Measurements from ENCODE around the gene TRPM3.

Gene TRPM3

DNA sequence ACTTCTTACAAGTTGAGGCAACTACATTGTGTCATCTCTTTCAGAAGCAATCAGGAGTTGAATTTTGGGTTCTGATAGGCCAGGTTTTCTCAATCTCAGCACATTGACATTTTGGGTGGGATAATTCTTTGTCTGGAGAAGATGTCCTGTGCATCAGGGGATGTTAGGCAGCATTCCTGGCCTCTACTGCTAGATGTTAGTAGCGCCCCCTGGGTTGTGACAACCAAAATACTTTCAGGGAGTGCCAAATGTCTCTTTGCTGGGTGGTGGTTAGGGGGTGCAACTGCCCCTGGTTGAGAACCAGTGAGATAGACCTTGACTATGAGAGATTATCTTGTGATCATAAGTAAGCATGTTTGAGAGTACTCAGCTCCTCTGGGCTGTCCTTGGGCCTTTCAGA lies 542.7 kb downstream of the TRPM3 start:
- no peaks in the 10 kb centered on the region for H3K79me2 ChIP-seq (ENCODE audit: low read length)
- H3K4me1 ChIP-seq (ENCODE audit: low read length): no peaks in the 10 kb centered on the region
- H3K4me3 ChIP-seq (ENCODE audit: low read length): no peak overlapping the region
- H3K4me2 ChIP-seq (ENCODE audit: low read length): no peak overlapping the region
- no peak overlapping the region for H3K27ac ChIP-seq (ENCODE audit: low read length)
- H2AFZ ChIP-seq (ENCODE audit: low read depth, low read length): no peak overlapping the region
- H4K20me1 ChIP-seq (ENCODE audit: insufficient read depth, low read length): no peaks in the 10 kb centered on the region
- H3K27me3 ChIP-seq (ENCODE audit: low read depth, low read length): peaks cover 20% of the 10 kb centered on the region
- TF ChIP-seq, protein P1, sequence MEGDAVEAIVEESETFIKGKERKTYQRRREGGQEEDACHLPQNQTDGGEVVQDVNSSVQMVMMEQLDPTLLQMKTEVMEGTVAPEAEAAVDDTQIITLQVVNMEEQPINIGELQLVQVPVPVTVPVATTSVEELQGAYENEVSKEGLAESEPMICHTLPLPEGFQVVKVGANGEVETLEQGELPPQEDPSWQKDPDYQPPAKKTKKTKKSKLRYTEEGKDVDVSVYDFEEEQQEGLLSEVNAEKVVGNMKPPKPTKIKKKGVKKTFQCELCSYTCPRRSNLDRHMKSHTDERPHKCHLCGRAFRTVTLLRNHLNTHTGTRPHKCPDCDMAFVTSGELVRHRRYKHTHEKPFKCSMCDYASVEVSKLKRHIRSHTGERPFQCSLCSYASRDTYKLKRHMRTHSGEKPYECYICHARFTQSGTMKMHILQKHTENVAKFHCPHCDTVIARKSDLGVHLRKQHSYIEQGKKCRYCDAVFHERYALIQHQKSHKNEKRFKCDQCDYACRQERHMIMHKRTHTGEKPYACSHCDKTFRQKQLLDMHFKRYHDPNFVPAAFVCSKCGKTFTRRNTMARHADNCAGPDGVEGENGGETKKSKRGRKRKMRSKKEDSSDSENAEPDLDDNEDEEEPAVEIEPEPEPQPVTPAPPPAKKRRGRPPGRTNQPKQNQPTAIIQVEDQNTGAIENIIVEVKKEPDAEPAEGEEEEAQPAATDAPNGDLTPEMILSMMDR (IDR thresholded peaks at IDR 0.05; ENCODE audit: low read depth, low read length): peak; percentile 49
- no peak for TF ChIP-seq EZH2phosphoT487 (IDR thresholded peaks at IDR 0.05; ENCODE audit: low read depth)
- H3K9me3 ChIP-seq (ENCODE audit: insufficient read depth, low read length): no peaks in the 10 kb centered on the region
- no peaks in the 10 kb centered on the region for H3K36me3 ChIP-seq (replicated peaks; ENCODE audit: low read depth, low read length)
- no peak overlapping the region for H3K9ac ChIP-seq (ENCODE audit: low read length)

DNA sequence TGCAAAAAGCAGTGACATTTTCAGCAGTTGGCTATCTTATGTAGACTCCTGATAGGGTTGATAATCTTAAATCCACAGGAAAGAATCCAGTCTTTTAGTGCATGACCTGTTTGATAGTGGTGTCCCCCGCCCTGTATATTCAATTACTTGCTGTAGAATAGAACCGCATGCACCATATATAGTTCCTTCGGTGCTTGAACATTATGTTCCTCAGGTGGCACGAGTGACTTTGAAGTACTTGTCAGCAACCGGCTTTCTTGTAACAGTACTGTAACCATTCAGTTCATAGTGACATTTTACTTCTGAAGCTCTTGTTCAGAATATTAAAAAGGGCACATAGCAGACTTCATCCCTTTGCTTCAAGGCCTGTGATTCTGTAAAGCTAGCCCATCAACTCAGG lies 543.8 kb downstream of the TRPM3 start:
- Histone ChIP-seq H3K27me3 (ENCODE audit: low read depth, low read length) (peaks cover 14% of the 10 kb centered on the region), H3K36me3 (replicated peaks; ENCODE audit: low read depth, low read length) (no peaks in the 10 kb centered on the region), H3K9ac (ENCODE audit: low read length) (no peak overlapping the region), H3K4me3 (ENCODE audit: low read length) (no peak overlapping the region), H3K27ac (ENCODE audit: low read length) (no peak overlapping the region), H2AFZ (ENCODE audit: low read depth, low read length) (no peak overlapping the region), H3K4me1 (ENCODE audit: low read length) (no peaks in the 10 kb centered on the region), H3K4me2 (ENCODE audit: low read length) (no peak overlapping the region), H3K9me3 (ENCODE audit: insufficient read depth, low read length) (no peaks in the 10 kb centered on the region), H4K20me1 (ENCODE audit: insufficient read depth, low read length) (no peaks in the 10 kb centered on the region), H3K79me2 (ENCODE audit: low read length) (no peaks in the 10 kb centered on the region)
- no peak for TF ChIP-seq EZH2phosphoT487 (IDR thresholded peaks at IDR 0.05; ENCODE audit: low read depth)
- TF ChIP-seq, protein P1 (IDR thresholded peaks at IDR 0.05; ENCODE audit: low read depth, low read length): no peak

DNA sequence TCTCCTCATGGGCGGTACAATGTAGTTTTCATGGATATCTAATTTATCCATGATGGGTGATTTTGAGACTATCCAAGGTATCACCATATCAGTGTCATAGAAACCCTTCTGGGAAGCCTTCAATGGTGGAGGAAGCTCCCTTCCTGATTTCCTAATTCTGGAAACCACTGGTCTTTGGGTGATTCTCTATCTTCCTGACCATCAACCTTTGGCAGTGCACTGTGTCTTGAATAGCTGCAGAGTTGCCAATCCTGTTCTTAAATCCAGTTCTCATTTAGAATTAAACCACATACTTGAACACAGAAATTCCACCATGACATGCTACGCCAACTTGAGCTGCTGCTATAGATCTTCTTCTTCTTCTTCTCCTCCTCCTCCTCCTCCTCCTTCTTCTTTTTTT lies 545.3 kb downstream of the TRPM3 start:
- Histone ChIP-seq H3K9ac (ENCODE audit: low read length) (no peak overlapping the region), H3K4me3 (ENCODE audit: low read length) (no peak overlapping the region), H3K9me3 (ENCODE audit: insufficient read depth, low read length) (no peaks in the 10 kb centered on the region), H4K20me1 (ENCODE audit: insufficient read depth, low read length) (no peaks in the 10 kb centered on the region), H3K4me2 (ENCODE audit: low read length) (no peak overlapping the region), H3K27ac (ENCODE audit: low read length) (no peak overlapping the region), H3K27me3 (ENCODE audit: low read depth, low read length) (peaks cover 11% of the 10 kb centered on the region), H2AFZ (ENCODE audit: low read depth, low read length) (no peak overlapping the region), H3K4me1 (ENCODE audit: low read length) (no peaks in the 10 kb centered on the region), H3K36me3 (replicated peaks; ENCODE audit: low read depth, low read length) (no peaks in the 10 kb centered on the region), H3K79me2 (ENCODE audit: low read length) (no peaks in the 10 kb centered on the region)
- TF ChIP-seq, protein P1 (IDR thresholded peaks at IDR 0.05; ENCODE audit: low read depth, low read length): no peak
- no peak for TF ChIP-seq EZH2phosphoT487 (IDR thresholded peaks at IDR 0.05; ENCODE audit: low read depth)

DNA sequence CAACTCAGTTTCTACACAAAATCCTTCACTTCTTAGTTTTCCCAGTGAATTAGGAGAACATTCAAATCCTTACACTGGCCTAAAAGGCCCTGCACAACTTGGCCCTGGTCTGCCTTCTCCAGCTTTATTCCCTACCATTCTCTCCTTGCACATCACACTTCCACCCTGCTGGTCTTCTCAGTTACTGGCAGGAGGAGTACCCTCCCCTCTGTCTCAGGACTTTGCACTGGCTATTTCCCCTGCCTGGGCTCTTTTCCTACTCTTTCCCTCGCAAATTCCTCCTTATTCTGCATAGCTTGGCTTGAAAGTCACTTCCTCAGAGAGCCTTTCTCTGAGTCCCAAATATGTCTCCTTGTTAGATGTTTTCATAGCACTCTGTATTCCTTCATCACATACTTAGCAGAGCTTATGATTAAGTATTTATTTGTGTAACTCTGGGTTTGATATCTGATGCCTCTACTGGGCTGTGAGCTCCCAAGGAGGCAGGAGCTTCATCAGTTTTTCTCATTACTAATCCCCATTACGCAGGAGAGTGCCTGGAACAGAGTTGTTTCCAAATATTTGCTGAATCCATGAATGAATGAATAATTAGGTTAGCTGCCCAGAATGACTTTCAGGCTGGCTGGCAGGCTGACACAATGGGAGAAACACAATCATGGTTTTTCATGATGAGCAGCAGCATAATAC lies 547.1 kb downstream of the TRPM3 start:
- Histone ChIP-seq H3K27me3 (ENCODE audit: low read depth, low read length) (peaks cover 9% of the 10 kb centered on the region), H3K4me2 (ENCODE audit: low read length) (no peak overlapping the region), H3K9me3 (ENCODE audit: insufficient read depth, low read length) (no peaks in the 10 kb centered on the region), H3K79me2 (ENCODE audit: low read length) (no peaks in the 10 kb centered on the region), H2AFZ (ENCODE audit: low read depth, low read length) (no peak overlapping the region), H3K27ac (ENCODE audit: low read length) (no peak overlapping the region), H4K20me1 (ENCODE audit: insufficient read depth, low read length) (no peaks in the 10 kb centered on the region), H3K4me3 (ENCODE audit: low read length) (no peak overlapping the region), H3K9ac (ENCODE audit: low read length) (no peak overlapping the region), H3K36me3 (replicated peaks; ENCODE audit: low read depth, low read length) (no peaks in the 10 kb centered on the region), H3K4me1 (ENCODE audit: low read length) (no peaks in the 10 kb centered on the region)
- TF ChIP-seq, protein P1 (IDR thresholded peaks at IDR 0.05; ENCODE audit: low read depth, low read length): no peak
- TF ChIP-seq EZH2phosphoT487 (IDR thresholded peaks at IDR 0.05; ENCODE audit: low read depth): no peak

All from OCI-LY3 (cell line).